GM12873 (cell line): Measurements from ENCODE around the gene FBXO46.

Source experiments
- CTCF ChIP-seq: IDR thresholded peaks from 2 replicates; pipeline ENCODE4 v1.5.1; 2012; ENCODE audit warnings: low read depth, mild to moderate bottlenecking, moderate library complexity, low read length, control low read depth; ENCODE audit not compliant: insufficient read depth; ENCODE audit errors: missing control alignments

Gene FBXO46

GRCh38 chr19:45773384-45773783 is 42.7 kb upstream of the FBXO46 start:
- TF ChIP-seq CTCF = no peak

- no peak for TF ChIP-seq CTCF
These were observed 42.2 kb upstream of the FBXO46 start for GRCh38 chr19:45772912-45773311.

- TF ChIP-seq CTCF = no peak
These were observed 41.6 kb upstream of the FBXO46 start for GRCh38 chr19:45772130-45772840.

GRCh38 chr19:45771311-45771933 is 40.7 kb upstream of the FBXO46 start:
- TF ChIP-seq CTCF = no peak

GRCh38 chr19:45770192-45771101 is 39.8 kb upstream of the FBXO46 start:
- TF ChIP-seq CTCF = peak; percentile 78

GRCh38 chr19:45769821-45770191 is 39.1 kb upstream of the FBXO46 start:
- no peak for TF ChIP-seq CTCF

- no peak for TF ChIP-seq CTCF
These were observed 38.5 kb upstream of the FBXO46 start, which contains the start of gene SIX5 for GRCh38 chr19:45768984-45769782. Gene SIX5, minus strand, starts transcription at chr19:45769252. Its CDS starts 408 bp downstream, at chr19:45768844.
